Esophagus squamous epithelium (tissue), 5 donors: ENCODE data around the gene STXBP3. TPM values are rescaled to one million over a fixed set of nuclear protein-coding genes. Genes with fewer than 3 reads are reported as not detected.

ENCODE experiments used
- DNase-seq: peaks from one replicate; lab custom pipeline; 2025; lab: John Stamatoyannopoulos, UW
- H3K27ac ChIP-seq, 4 donors: fragments of 200-600 bp; sonication (generic); one replicate each; pipeline ENCODE4 v1.5.1; 2016 to 2019; ENCODE audit warnings: mild to moderate bottlenecking in 1 of 4
- H3K27me3 ChIP-seq, 4 donors: fragments of 200-600 bp; sonication (generic); 1 replicate in 3 of 4; 2 replicates in 1 of 4; pipeline versions ENCODE4 v1.5.1 to v1.6.0; 2017 to 2021; ENCODE audit warnings: antibody characterized with exemption in 1 of 4
- H3K36me3 ChIP-seq, 3 donors: fragments of 200-600 bp; sonication (generic); one replicate each; pipeline ENCODE4 v1.5.1; 2016 to 2019
- H3K4me1 ChIP-seq, 3 donors: fragments of 200-600 bp; sonication (generic); one replicate each; pipeline ENCODE4 v1.5.1; 2017 to 2019
- H3K4me3 ChIP-seq, 4 donors: fragments of 200-600 bp; sonication (generic); 1 replicate in 3 of 4; 2 replicates in 1 of 4; pipeline ENCODE4 v1.5.1; 2016 to 2019; ENCODE audit warnings: mild to moderate bottlenecking in 2 of 4, moderate library complexity in 1 of 4
- H3K9me3 ChIP-seq, 3 donors: fragments of 200-600 bp; sonication (generic); one replicate each; pipeline ENCODE4 v1.5.1; 2016 to 2019
- CTCF ChIP-seq, 6 experiments: fragments of 450-650 bp in 4 of 6; fragments of 200-600 bp in 2 of 6; sonication (generic) in 2 of 6; IDR thresholded peaks; one replicate each; pipeline ENCODE4 v1.5.1; 2016 to 2019; ENCODE audit warnings: antibody characterized with exemption in 6 of 6, mild to moderate bottlenecking in 4 of 6, moderate library complexity in 4 of 6
- POLR2A ChIP-seq, 4 donors: fragments of 450-650 bp; IDR thresholded peaks; one replicate each; pipeline ENCODE4 v1.6.1; 2017; ENCODE audit warnings: antibody characterized with exemption in 4 of 4, mild to moderate bottlenecking in 4 of 4, moderate library complexity in 3 of 4
- WGBS, 2 donors: methylation state at CpG; one replicate each; pipeline ENCODE4 v1.1.5; 2018; 5-methylcytosine and 5-hydroxymethylcytosine counted together
- intact Hi-C: fragments of 100-400 bp; cut with DNase I; formaldehyde crosslinking; loops from one replicate; pipeline ENCODE4 v1.15.0; 2022
- total RNA-seq, 4 donors: library from RNA; depleted of rRNA; stranded (reverse); fragments of >200 nt; gene quantifications; one replicate each; pipeline ENCODE4 v1.1.0, GENCODE V29; 2016
- donor health status: DM: yes; HTN: yes; CAD: no.

Gene STXBP3
- total RNA-seq, 4 donors from 2014 or later: 31.3 to 79.9 (median 45.3) TPM

GRCh38 chr1:108851567-108851966 is 105.1 kb downstream of the STXBP3 start:
- intact Hi-C loops: no loop called here
- WGBS, 2 donors: 72 to 74% methylated on average over 4 of the region's 4 CpGs
- Histone ChIP-seq H3K27me3 (no peaks in the 10 kb centered on the region), H3K36me3 (no peaks in the 10 kb centered on the region), H3K27ac (peak overlapping the region in 3 of 4 donors; percentile 17 to 57 (median 40)), H3K4me3 (no peak overlapping the region), H3K9me3 (no peaks in the 10 kb centered on the region), H3K4me1 (peaks cover 0 to 8% (median 2%) of the 10 kb centered on the region in 3 donors)
- no peak for DNase-seq
- no peak for TF ChIP-seq CTCF (IDR thresholded peaks at IDR 0.05)
- TF ChIP-seq POLR2A (IDR thresholded peaks at IDR 0.05): no peak

GRCh38 chr1:108852221-108852975 is 105.9 kb downstream of the STXBP3 start:
- H3K4me3 ChIP-seq: peak overlapping the region in 1 of 4 donors; percentile 12
- H3K27me3 ChIP-seq: no peaks in the 10 kb centered on the region
- intact Hi-C loops: no loop called here
- peak overlapping the region in 2 of 4 donors; percentile 57 to 71 for H3K27ac ChIP-seq
- no peak for TF ChIP-seq CTCF (IDR thresholded peaks at IDR 0.05)
- TF ChIP-seq POLR2A (IDR thresholded peaks at IDR 0.05): no peak
- no peak for DNase-seq
- WGBS, 2 donors: 51% methylated on average over 7 of the region's 7 CpGs
- H3K36me3 ChIP-seq: no peaks in the 10 kb centered on the region
- no peaks in the 10 kb centered on the region for H3K9me3 ChIP-seq
- peaks cover 0 to 5% (median 0%) of the 10 kb centered on the region in 3 donors for H3K4me1 ChIP-seq

GRCh38 chr1:108854221-108855019 is 107.9 kb downstream of the STXBP3 start:
- Histone ChIP-seq H3K4me1 (peaks cover 0 to 5% (median 0%) of the 10 kb centered on the region in 3 donors), H3K9me3 (no peaks in the 10 kb centered on the region), H3K36me3 (no peaks in the 10 kb centered on the region), H3K4me3 (no peak overlapping the region), H3K27me3 (no peaks in the 10 kb centered on the region), H3K27ac (no peak overlapping the region)
- intact Hi-C loops: no loop called here
- WGBS, 2 donors: 24 to 39% methylated on average over 3 of the region's 3 CpGs
- no peak for TF ChIP-seq CTCF (IDR thresholded peaks at IDR 0.05)
- TF ChIP-seq POLR2A (IDR thresholded peaks at IDR 0.05): no peak
- DNase-seq: no peak

GRCh38 chr1:108856994-108857393 is 110.5 kb downstream of the STXBP3 start, which contains the start of gene AKNAD1:
AKNAD1 (minus strand) TSS chr1:108857094; CDS start chr1:108852664, 4,430 bp downstream.
- WGBS, 2 donors: 60 to 71% methylated on average over 1 of the region's 1 CpG
- Histone ChIP-seq H3K36me3 (no peaks in the 10 kb centered on the region), H3K4me3 (no peak within 1 kb of the TSS), H3K4me1 (peaks cover 0 to 5% (median 0%) of the 10 kb centered on the region in 3 donors), H3K27me3 (no peaks in the 10 kb centered on the region), H3K9me3 (no peaks in the 10 kb centered on the region), H3K27ac (no peak within 1 kb of the TSS)
- no peak for DNase-seq
- intact Hi-C loops: no loop called here
- TF ChIP-seq POLR2A (IDR thresholded peaks at IDR 0.05) (no peak), CTCF (IDR thresholded peaks at IDR 0.05) (no peak)
